HT-29 (cell line): ENCODE measurements around the gene FER1L5. TPM values are rescaled to one million over a fixed set of nuclear protein-coding genes. Genes with fewer than 3 reads are reported as not detected.

Source experiments
- DNase-seq: peaks from one replicate; pipeline ENCODE4 v3.0.0-alpha.2; 2015; ENCODE audit warnings: low spot score
- total RNA-seq: library from RNA; depleted of rRNA; stranded (reverse); fragments of >200 nt; shearing (Covaris generic); gene quantifications from 2 replicates; pipeline ENCODE4 v1.2.3, GENCODE V29; 2014; rRNA removed

The FER1L5 gene
- total RNA-seq: 0.05 TPM in 1 of 2 replicates, not detected in the other

DNA sequence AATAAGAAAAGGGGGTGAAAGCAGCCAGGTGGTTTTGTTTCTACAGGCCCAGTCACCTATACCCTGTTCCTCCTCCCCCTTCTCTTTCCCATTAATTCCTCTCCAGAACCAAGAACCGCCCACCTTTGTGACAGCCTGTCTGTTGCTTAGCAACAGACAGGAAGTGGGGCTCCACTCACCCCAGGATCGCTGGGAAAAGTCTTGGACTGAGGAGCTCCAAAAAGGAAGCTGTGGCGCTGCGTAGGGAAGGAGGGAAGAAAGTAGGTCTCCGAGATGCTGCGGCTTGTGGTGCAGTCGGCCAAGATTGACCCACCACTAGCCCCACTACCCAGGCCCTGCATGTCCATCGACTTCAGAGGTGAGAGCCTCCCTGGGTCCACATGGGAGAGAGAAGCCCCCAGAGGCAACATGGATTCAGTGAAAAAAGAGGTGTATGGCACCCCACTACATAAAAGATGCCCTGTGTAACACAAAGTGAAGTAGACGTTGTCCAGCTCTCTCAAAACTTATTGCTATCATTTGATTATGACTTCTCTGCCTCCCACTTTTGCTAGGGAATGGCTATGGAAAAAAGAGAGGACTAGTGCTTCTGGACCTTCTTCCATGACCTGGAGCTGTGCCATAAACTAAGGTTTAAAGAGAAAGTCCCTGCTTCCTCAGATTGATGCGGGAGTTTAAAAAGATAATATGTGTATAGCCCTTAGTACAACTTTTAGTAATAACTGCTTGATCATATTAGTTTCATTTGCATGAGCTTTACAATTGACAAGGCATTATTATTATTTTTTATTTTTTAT lies at the start of gene FER1L5:
TSS of gene FER1L5 (plus strand) at position 201 of the 797 bp plus-strand sequence. CDS start at position 274, 73 bp downstream.
- peak; percentile 30 for DNase-seq

DNA sequence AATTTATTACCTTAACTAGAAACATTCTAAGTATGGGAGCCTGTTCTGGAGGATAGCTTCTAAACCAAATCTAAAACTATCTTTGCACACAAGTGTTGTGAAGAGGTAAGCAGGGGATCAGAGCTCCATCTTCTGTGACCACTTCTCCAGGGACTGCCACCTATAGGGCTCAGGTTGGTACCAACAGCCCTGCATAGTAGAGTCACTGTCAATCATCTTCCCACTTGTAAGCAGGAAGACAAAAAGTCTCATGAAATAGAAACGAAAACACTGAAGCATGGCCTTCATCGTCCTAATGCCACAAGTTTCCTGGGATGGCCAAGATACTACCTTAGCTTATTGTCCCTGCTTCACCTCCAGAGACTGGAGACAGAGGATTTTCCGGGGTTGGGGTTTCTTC lies 48.3 kb upstream of the FER1L5 start:
- DNase-seq: no peak

DNA sequence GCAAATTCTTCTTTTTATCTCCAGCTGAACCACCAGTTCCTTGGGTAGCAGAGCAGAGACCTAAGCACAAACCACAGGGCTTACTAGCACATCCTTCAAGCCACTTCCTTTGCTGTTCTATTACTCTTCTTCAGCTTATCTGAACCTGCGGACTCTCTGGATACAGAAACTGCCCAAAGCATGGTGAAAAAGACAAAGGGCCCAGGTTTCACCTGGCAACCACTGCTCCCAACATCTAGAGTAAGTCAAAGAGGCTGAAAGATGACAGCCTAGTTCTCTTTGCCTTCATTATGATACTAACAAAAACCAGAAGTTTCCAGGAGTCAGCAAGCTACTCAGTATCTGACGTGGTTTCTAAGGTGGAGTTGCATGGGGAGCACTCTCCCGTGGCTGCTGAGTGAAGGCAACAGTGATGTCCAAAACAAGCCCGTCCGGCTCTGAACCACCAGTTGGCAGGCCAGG lies 47.8 kb upstream of the FER1L5 start:
- DNase-seq: no peak

DNA sequence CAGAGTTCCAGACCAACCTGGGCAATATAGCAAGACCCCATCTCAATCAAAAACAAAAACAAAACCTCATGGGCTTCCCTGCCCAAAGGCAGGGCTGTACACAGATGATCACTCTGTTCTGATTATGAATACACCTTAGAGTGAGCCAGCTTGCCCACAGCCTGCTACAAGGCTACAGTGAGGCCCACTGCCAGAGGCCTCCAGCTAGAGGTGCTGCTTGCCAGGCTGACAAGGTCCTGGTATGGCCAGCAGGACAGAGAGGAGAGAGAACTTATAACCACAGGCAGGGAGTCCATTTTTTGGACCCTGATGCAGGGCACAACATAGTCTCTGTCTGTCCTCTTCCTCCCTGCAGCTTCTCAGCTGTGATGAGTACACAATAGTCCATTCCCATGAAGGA lies 46.0 kb upstream of the FER1L5 start:
- DNase-seq: no peak

DNA sequence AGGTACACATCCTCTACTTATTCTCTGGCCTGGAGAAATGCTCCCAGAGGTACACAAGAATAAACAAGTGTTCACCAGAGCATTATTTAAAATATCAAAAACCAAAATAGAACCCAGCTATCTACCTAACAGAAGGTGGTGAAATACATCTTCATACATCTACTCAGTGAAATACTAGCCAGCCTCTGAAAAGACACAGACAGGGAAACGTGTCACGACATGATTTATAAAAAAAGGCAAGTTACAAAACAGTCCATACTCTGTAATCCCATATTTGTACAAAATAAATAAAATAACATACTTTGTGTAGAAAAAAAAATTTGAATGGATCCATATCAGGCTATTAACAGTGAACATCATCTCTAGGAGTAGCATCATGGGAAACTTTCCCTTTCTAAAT lies 42.6 kb upstream of the FER1L5 start:
- DNase-seq: no peak

DNA sequence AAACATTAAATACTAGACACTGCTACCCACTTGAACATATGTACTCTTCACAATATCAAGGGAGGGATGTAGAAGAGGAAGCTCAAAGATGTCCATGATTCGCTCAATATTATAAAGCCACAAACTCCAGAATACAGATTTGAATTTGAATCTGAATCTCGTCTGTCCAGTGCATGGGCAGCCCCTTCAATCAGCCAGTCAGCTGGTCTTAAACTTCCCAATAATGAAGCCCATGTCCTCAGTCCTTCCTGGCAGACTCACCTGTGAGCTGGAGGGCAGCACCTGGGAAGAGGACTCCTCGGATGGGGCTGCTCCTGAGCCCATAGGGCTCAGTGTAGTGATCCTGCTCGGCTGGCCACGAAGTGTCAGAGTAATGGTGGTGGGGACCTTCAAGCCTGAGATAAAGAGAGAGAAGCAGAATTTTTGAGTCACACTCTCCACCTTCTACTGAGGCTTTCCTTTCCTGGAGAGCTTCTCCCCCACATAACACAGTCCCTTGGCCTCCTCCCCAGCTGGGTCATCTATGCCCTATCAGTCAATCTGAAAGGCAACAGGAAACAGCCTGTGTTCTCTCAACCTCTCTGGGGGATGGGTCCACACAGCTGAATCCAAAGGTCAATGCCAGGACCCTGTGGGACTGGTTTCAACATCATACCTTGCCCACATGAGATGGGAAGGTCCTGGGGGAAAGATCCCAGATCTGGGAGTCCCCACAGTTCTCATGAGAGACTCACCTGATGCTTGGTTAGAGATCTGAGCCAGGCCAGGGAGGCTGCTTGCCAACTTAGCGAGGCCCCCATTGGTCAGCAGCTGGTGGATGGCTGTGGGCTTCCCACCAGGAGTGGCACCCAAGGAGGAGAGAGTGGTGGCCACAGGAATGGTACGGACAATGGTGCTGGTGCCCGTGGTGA lies 40.9 kb upstream of the FER1L5 start:
- DNase-seq: no peak

DNA sequence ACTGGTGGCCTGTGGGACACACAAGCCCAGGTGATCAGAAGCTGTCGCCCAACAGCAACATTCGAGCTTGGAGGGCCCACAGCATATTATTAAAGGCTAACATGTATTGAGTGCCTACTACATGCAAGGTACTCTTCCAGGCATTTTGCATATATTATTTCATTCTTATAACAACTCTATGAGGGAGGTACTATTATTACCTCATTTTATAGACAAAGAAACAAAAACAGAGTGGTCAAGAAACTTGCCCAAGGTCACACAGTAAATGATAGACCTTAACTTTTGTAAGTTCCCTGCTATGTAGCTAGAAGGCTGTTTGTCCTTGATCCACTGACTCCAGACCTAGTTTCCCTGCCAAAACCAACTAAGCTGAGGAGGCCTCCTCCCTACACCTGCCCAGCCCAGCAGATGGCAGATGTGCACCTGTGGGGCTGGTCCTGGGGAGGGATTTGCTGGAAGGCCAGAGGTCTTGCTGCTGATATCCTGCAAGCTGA lies 40.2 kb upstream of the FER1L5 start:
- DNase-seq: peak; percentile 19

DNA sequence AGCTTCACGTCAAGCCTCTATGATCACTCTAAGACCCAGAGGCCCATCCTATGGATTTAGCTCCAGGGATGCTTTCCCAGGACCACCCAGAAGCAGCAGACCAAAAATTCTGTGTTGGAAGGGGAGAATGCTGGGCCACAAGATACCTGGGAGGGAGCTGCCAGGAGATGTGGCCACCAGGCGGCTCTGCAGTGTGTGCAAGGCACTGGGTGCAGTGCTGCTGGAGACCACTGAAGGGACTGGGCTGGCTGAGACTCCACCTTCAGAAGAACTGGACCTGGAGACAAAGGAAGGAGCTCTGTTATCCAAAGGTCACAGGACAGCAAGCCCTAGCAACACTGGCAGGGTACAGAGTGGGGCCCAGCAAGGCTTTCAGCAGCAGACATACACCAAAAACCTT lies 38.5 kb upstream of the FER1L5 start:
- peak; percentile 14 for DNase-seq

DNA sequence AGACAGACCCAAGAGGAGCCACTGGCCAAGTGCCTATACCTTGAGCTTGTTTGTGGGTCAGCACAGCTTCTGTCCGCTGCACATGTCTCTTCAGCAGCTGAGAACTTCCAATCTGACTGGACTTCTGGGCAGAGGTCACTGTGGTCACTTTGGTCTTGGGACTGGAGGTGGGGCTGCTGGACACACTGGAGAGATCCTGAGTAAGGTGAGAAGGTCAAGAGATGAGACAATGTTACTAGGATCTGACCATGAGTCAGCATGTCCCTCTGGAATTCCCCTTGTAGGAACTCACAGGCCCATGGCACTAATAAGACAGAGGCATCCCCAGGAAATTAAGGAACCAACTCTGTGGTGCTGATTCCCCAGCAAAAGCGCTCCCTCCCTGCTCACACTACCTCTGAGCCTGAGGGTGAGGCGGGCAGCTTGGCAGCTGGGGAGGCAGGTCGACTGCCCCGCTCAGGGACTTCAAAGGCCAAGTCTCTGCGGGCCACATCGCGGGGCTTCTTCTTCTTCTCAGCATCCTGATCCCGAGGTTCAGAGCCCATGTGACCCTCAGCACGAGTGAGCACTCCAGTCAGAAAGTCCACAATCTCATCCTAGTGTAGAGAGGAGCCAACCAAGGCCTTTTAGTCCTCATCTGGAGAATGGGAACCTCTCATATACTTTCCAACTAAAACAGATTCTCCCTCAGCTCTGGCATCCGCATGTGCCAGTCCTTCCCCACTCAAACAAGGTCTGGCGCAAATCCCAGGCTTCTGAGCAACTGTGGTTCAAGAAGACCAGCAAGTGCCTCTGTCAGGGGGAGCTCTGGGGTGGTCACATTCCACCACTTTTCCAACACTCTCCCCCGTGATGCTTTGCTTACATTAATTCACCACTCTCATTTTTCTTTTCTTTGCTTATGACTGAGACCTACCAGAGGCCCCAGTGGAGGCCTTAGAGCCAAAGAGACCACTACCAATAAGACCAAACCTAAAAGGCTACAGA lies 33.8 kb upstream of the FER1L5 start:
- no peak for DNase-seq

DNA sequence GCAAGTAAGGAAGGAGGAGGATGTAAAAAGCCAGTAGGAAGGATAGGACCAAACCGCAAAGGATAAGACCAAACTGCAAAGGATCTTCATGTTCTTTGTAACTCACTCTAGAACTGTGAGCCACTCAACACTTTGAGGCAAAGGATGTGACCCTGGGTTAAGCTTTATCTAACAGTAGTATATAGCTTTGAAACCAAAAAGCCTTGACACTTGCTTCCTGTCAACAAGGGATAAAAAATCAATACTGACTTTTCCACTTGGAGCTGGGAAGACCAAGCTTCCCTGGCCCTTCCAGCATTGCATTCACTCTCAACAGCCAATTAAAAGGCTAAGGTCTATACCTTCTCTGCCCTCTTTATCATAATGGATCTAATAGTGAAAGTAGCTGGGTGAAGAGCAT lies 26.4 kb upstream of the FER1L5 start:
- DNase-seq: no peak

DNA sequence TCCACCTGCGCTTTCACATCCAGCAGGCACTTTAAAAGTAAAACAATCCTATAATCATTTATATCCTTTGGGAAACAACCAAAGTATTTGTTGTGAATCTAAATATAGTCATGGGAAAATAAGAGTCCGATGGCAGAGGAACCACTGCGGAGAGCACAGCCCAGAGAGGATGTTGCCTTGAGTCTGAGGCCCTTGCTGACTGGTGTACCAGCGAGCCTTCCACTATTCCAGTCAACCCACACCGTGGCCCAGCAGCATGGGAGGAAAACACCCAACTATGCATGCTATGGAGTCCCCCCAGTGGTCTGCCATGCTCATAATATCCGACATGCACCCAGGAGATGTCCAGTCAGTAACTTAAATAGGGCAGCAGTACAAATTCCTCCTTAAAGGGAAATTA lies 26.0 kb upstream of the FER1L5 start:
- DNase-seq: no peak

DNA sequence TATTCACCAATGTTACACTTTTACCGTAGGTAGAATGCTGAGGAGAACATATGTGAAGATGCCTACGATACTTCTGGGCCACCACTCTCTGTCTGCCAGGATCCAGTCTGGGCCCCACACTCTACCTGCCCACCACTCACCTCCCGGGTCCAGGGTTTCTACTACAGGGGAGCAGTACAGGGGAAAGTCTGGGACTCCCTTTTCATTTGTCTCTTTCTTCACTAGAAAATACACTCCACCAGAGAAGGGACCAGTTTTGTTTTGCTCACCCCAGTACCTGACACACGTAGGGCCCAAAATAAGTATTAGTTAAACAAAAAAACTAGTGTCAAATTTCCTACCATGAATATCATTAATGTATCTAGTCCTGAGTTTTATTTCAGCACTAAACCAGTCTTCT lies 25.6 kb upstream of the FER1L5 start:
- DNase-seq: no peak

DNA sequence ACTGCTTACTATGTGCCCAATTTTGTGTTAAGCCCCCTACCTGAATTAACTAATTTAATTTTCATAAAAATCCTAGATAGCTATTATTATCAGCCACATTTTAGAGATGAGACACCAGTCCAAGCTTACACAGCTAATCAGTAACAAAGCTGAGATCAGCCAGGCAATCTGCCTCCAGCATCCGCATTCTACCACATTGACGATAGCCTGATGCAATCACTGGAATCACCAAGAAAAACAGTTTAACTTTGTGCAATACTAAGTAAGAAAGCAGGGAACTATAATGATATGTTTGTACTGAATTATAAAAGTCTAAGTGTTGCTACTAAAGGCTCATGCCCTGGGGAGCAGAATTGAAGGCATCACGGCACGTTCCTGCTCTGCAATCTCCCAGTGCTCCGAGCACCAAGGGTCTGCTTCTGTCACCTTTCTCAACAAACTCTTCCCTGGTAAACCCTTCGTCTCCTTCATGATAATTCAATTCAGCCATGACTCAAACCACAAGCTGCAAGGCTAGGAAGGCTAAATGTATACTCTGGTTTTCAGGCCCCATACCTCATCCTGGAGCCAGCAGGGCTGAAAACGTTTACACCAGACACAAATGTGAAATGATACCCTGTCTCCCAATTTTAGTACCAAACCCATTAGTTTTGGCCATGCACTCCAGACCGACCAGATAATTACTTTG lies 23.8 kb upstream of the FER1L5 start:
- DNase-seq: no peak

DNA sequence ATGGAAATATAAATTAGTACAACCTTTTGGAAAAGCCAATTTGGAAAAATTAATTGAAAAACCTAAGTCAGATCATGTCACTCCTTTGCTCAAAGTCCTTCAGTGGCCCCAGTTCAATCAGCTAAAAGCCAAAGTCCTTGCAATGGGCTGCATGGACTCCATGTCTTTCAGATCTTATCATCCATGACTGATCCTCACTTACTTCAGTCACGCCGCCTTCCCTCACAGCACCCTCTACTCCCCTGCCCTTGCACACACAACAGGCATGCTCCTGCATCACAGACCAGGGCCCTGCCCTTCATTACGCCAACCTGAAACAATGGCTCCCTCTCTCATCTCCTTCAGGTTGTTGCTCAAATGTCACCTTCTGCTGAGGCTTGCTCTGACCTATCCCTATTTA lies 20.0 kb upstream of the FER1L5 start:
- DNase-seq: no peak

DNA sequence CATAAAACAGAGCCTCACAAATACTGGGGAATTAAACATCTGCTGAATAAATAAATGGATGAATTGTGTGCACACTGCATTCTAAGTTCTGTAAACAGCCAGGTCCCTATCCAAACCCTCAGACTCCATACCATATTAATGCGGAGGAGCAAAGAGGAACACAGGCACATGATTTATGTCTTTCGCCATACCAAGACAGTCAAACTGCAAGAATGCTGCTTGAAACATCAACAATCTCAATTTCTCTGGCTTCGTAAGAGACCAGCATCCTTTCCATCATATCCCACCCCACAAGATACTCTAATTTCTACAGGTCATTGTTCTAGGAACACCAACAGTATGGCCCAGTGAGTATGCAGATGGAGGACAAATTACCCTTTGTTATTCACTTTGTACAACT lies 19.4 kb upstream of the FER1L5 start:
- no peak for DNase-seq

DNA sequence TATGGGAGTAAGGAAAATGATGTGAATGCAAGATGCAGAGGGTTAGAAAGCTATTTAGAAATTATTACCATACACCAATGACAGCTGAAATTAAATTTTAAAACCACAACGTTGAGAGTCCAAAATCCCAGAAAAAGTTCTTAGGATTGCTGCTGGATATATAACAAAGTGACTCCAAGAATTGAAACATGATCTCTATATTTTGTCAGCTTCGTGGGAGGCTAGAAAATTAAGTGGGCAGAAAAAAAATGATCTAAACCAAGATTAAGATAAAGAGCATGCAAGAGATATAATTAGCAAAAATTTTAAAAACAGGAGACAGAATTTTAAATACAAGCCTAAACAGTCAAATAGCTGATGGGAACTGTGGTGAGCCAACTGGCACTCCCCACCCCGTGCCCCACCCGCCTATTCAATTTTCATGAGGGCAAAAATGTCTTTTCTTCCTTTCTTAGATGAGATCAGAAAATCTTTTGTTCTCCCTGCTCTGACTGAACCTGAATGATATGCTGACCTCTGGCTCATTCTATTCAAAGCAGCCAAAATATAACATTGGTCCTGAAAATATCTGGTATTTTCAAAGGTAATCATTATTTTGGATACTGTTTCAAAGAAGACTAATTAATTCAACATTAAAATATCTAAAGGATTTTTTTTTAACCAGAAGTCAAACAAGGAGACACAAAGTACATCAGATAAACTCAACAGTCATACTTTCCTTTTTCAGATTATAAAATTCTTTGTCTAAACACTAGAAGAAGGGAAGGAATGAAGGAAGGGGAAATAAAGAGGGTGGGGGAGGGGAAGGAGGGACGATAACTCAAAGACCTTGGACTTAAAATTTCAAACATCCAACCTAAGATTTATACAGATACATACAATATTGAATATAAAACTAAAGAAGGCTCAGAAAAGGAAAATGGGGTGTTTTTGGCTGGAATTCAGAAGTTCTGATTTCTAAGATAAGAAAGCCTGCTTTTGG lies 16.7 kb upstream of the FER1L5 start:
- DNase-seq: no peak

DNA sequence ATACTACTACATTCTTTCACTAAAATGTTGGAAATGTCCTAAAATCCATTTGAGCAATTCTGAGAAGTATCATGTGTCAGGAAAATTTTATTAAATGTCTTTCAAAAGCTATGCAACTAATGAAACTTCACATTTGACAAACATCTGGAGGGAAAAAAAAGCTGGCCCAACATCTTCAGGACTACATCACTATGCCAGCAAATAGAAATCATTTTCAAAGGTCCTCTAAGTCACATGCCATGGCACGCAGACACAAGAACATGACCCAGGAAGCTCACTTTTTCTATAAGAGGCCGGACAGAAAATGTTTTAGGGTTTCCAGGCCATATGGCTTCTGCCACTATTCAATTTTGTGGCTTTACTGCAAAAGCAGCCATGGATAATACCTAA lies 16.0 kb upstream of the FER1L5 start:
- DNase-seq: no peak

DNA sequence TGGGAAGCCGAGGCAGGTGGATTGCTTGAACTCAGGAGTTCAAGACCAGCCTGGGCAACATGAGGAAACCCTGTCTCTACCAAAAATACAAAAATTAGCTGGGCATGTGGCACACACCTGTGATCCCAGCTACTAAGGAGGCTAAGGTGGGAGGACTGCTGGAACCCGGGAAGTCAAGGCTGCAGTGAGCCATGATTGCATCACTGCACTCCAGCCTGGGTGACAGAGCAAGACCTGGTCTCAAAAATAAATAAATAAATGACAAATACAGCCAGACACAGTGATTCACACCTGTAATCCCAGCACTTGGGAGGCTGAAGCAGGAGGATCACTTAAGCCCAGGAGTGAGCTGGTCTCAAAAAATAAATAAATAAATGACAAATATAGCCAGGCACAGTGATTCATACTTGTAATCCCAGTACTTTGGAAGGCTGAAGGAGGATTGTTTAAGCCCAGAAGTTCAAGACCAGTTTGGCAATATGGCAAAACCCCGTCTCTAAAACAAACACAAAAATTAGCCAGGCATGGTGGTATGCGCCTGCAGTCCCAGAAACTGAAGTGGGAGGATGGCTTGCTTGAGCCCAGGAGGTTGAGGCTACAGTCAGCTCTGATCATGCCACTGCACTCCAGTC lies 10.6 kb upstream of the FER1L5 start:
- no peak for DNase-seq

DNA sequence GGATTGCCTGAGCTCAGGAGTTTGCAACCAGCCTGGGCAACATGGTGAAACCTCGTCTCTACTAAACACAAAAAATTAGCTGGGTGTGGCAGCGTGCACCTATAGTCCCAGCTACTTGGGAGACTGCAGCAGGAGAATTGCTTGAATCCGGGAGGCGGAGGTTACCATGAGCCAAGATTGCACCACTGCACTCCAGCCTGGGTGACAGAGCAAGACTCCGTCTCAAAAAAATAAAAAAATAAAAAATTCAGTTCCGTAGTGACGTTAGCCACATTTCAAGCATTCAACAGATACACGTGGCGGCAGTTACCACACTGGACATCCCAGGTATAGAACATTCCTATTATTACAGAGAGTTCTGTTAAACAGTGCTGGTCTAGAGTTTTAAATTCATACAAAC lies 8.9 kb upstream of the FER1L5 start:
- no peak for DNase-seq
